ENCODE results near the gene XAGE3.
"Not testable (repeated sequence)": the region's sequence is repeated elsewhere in the genome, so short reads cannot be mapped to it uniquely, and the experiment has no call there.

- not testable (repeated sequence) for TF ChIP-seq CTCF, POLR2AphosphoS5, EP300, POLR2A (IDR thresholded peaks at IDR 0.05)
These were observed 37.6 kb upstream of the XAGE3 start for GRCh38 chrX:52905531-52905930.

Measured in suprapubic skin (tissue), 4 donors.